CD14-positive monocyte (primary cell): ENCODE results near the gene MINDY3. TPM values are rescaled to one million over a fixed set of nuclear protein-coding genes. Genes with fewer than 3 reads are reported as not detected.
A peak's percentile ranks its signal among the peaks of the same experiment; 100 is the strongest.
"Not testable (repeated sequence)": the region's sequence is repeated elsewhere in the genome, so short reads cannot be mapped to it uniquely, and the experiment has no call there.

Experiments used
- DNase-seq, 3 donors: peaks; one replicate each; pipeline ENCODE4 v3.0.0-alpha.2; 2011 to 2022
- H2AFZ ChIP-seq: 2 replicates; pipeline ENCODE4 v1.6.0; 2012; ENCODE audit warnings: mild to moderate bottlenecking, low read depth, low read length, inconsistent platforms; ENCODE audit not compliant: insufficient read depth, poor library complexity, severe bottlenecking
- H3K27ac ChIP-seq, 2 donors: 1 replicate in 1 of 2; 2 replicates in 1 of 2; pipeline ENCODE4 v1.5.1; 2012 to 2013; ENCODE audit warnings: low read length in 2 of 2, control low read depth in 1 of 2, inconsistent platforms in 1 of 2, low read depth in 1 of 2, mild to moderate bottlenecking in 1 of 2
- H3K27me3 ChIP-seq, 2 donors: one replicate each; pipeline versions ENCODE4 v1.6.0 to v1.6.1; 2011 to 2013; ENCODE audit warnings: low read length in 2 of 2; ENCODE audit not compliant: control insufficient read depth in 2 of 2, insufficient read depth in 2 of 2
- H3K36me3 ChIP-seq, 2 donors: replicated peaks in 1 of 2; 1 replicate in 1 of 2; 2 replicates in 1 of 2; pipeline versions ENCODE4 v1.5.1 to v1.6.1; 2012 to 2013; ENCODE audit warnings: low read length in 2 of 2, control low read depth in 1 of 2, inconsistent platforms in 1 of 2, mild to moderate bottlenecking in 1 of 2; ENCODE audit not compliant: insufficient read depth in 2 of 2, control insufficient read depth in 1 of 2
- H3K4me1 ChIP-seq, 2 donors: 1 replicate in 1 of 2; 2 replicates in 1 of 2; pipeline versions ENCODE4 v1.5.1 to v1.6.1; 2012 to 2013; ENCODE audit warnings: low read length in 2 of 2, control low read depth in 1 of 2, inconsistent platforms in 1 of 2, mild to moderate bottlenecking in 1 of 2, moderate library complexity in 1 of 2; ENCODE audit not compliant: insufficient read depth in 2 of 2, control insufficient read depth in 1 of 2
- H3K4me2 ChIP-seq: replicated peaks from 2 replicates; pipeline ENCODE3; 2012; ENCODE audit warnings: low read length, moderate library complexity, mild to moderate bottlenecking; ENCODE audit not compliant: poor library complexity, severe bottlenecking; ENCODE audit errors: extremely low read depth
- H3K4me3 ChIP-seq, 3 experiments: fragments of 200-600 bp in 1 of 3; sonication (generic) in 1 of 3; replicated peaks in 1 of 3; 1 replicate in 2 of 3; 2 replicates in 1 of 3; pipeline ENCODE4 v1.5.1; 2011 to 2013; ENCODE audit warnings: low read length in 3 of 3, mild to moderate bottlenecking in 3 of 3, control low read depth in 2 of 3, low read depth in 2 of 3, inconsistent platforms in 1 of 3, moderate library complexity in 1 of 3
- H3K79me2 ChIP-seq: 2 replicates; pipeline ENCODE4 v1.6.0; 2012; ENCODE audit warnings: mild to moderate bottlenecking, control low read depth, inconsistent platforms, low read length, moderate library complexity; ENCODE audit not compliant: insufficient read depth
- H3K9ac ChIP-seq: 2 replicates; pipeline ENCODE4 v1.6.0; 2017; ENCODE audit warnings: low read length, mild to moderate bottlenecking; ENCODE audit not compliant: insufficient read depth, poor library complexity, severe bottlenecking
- H3K9me3 ChIP-seq, 2 donors: replicated peaks in 1 of 2; 1 replicate in 1 of 2; 2 replicates in 1 of 2; pipeline versions ENCODE4 v1.5.1 to v1.6.1; 2012 to 2013; ENCODE audit warnings: low read length in 2 of 2, control low read depth in 1 of 2; ENCODE audit not compliant: control insufficient read depth in 1 of 2, insufficient read depth in 1 of 2
- H4K20me1 ChIP-seq: 2 replicates; pipeline ENCODE4 v1.6.0; 2012; ENCODE audit warnings: mild to moderate bottlenecking, low read length, control low read depth, moderate library complexity; ENCODE audit not compliant: insufficient read depth
- H3K27ac Mint-ChIP-seq, 7 donors: one replicate each; pipeline ENCODE4 v1.8.0; 2020; ENCODE audit warnings: mild to moderate bottlenecking in 7 of 7, mixed read lengths in 7 of 7, moderate library complexity in 6 of 7, inconsistent platforms in 2 of 7
- H3K27me3 Mint-ChIP-seq, 3 donors: one replicate each; pipeline ENCODE4 v1.8.0; 2021 to 2022; ENCODE audit warnings: low read depth in 3 of 3, mild to moderate bottlenecking in 3 of 3, mixed read lengths in 3 of 3, moderate library complexity in 3 of 3, inconsistent platforms in 1 of 3
- H3K36me3 Mint-ChIP-seq, 2 donors: one replicate each; pipeline ENCODE4 v1.8.0; 2020; ENCODE audit warnings: mixed read lengths in 2 of 2, inconsistent platforms in 1 of 2, mild to moderate bottlenecking in 1 of 2
- H3K4me1 Mint-ChIP-seq: one replicate; pipeline ENCODE4 v1.8.0; 2020; ENCODE audit warnings: mild to moderate bottlenecking, mixed read lengths
- H3K4me3 Mint-ChIP-seq, 2 donors: one replicate each; pipeline ENCODE4 v1.8.0; 2020; ENCODE audit warnings: mild to moderate bottlenecking in 2 of 2, mixed read lengths in 2 of 2, moderate library complexity in 1 of 2
- H3K9me3 Mint-ChIP-seq, 7 donors: one replicate each; pipeline ENCODE4 v1.8.0; 2020 to 2022; ENCODE audit warnings: mixed read lengths in 7 of 7, mild to moderate bottlenecking in 6 of 7, moderate library complexity in 6 of 7, inconsistent platforms in 2 of 7
- WGBS: methylation state at CpG from one replicate; pipeline ENCODE4 v1.1.5; 2013; ENCODE audit warnings: missing lambda C conversion rate; ENCODE audit not compliant: insufficient coverage; 5-methylcytosine and 5-hydroxymethylcytosine counted together
- intact Hi-C, 2 donors: fragments of 100-400 bp; cut with micrococcal nuclease; formaldehyde crosslinking; loops; one replicate each; pipeline versions ENCODE4 v1.15.0 to v1.15.1; 2023
- polyA plus RNA-seq, 3 donors: library from polyadenylated mRNA; depleted of rRNA in 1 of 3; unstranded in 2 of 3; stranded (reverse) in 1 of 3; fragments of 300-500 nt in 2 of 3; fragments of >200 nt in 1 of 3; fragmentation: Illumina TruSeq in 2 of 3; gene quantifications; 1 replicate in 2 of 3; 2 replicates in 1 of 3; pipeline ENCODE4 v1.2.3, GENCODE V29; 2012 to 2021
- TF ChIP-seq, protein P1 (sequence below): fragments of 200-600 bp; IDR thresholded peaks from one replicate; pipeline ENCODE4 v1.8.0; 2022; ENCODE audit warnings: antibody characterized with exemption, mild to moderate bottlenecking

Gene MINDY3
- polyA plus RNA-seq, 3 donors: 2.4 to 14.8 (median 4.4) TPM

DNA sequence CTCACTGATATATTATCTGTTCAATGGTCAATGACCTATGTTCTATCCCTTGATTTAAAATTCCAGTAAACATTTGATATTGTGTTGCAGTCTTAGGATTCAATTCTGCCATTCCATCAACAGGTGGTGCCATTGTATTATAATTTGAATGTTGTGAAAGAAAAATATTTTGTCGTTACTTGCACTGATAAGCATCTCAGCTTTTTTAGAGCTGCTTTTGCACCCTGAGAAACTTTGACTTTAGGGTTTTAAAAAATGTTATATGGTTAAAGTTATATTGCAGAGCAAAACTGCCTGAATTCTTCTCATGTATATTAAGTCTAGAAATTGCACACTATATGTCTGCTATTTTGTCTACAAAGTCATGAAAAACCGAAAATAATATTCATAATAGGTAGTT lies 18.8 kb upstream of the MINDY3 start:
- Mint-ChIP-seq H3K36me3 (no peaks in the 10 kb centered on the region), H3K4me3 (no peak overlapping the region), H3K4me1 (peaks cover 10% of the 10 kb centered on the region), H3K27ac (no peak overlapping the region), H3K9me3 (peaks cover 0 to 3% (median 0%) of the 10 kb centered on the region in 7 donors), H3K27me3 (peaks cover 1 to 29% (median 11%) of the 10 kb centered on the region in 3 donors)
- Histone ChIP-seq H3K4me1 (no peaks in the 10 kb centered on the region), H4K20me1 (no peaks in the 10 kb centered on the region), H3K36me3 (no peaks in the 10 kb centered on the region), H3K27ac (no peak overlapping the region), H3K9ac (no peak overlapping the region), H3K79me2 (no peaks in the 10 kb centered on the region), H3K9me3 (no peaks in the 10 kb centered on the region), H3K27me3 (no peaks in the 10 kb centered on the region), H3K4me2 (no peak overlapping the region), H3K4me3 (no peak overlapping the region), H2AFZ (no peak overlapping the region)
- TF ChIP-seq, protein P1, sequence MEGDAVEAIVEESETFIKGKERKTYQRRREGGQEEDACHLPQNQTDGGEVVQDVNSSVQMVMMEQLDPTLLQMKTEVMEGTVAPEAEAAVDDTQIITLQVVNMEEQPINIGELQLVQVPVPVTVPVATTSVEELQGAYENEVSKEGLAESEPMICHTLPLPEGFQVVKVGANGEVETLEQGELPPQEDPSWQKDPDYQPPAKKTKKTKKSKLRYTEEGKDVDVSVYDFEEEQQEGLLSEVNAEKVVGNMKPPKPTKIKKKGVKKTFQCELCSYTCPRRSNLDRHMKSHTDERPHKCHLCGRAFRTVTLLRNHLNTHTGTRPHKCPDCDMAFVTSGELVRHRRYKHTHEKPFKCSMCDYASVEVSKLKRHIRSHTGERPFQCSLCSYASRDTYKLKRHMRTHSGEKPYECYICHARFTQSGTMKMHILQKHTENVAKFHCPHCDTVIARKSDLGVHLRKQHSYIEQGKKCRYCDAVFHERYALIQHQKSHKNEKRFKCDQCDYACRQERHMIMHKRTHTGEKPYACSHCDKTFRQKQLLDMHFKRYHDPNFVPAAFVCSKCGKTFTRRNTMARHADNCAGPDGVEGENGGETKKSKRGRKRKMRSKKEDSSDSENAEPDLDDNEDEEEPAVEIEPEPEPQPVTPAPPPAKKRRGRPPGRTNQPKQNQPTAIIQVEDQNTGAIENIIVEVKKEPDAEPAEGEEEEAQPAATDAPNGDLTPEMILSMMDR: peak; percentile 70
- intact Hi-C loops: no loop called here
- no CpG with 5 or more reads among the region's 2 CpGs for WGBS
- peak in 1 of 3 donors; percentile 16 for DNase-seq

DNA sequence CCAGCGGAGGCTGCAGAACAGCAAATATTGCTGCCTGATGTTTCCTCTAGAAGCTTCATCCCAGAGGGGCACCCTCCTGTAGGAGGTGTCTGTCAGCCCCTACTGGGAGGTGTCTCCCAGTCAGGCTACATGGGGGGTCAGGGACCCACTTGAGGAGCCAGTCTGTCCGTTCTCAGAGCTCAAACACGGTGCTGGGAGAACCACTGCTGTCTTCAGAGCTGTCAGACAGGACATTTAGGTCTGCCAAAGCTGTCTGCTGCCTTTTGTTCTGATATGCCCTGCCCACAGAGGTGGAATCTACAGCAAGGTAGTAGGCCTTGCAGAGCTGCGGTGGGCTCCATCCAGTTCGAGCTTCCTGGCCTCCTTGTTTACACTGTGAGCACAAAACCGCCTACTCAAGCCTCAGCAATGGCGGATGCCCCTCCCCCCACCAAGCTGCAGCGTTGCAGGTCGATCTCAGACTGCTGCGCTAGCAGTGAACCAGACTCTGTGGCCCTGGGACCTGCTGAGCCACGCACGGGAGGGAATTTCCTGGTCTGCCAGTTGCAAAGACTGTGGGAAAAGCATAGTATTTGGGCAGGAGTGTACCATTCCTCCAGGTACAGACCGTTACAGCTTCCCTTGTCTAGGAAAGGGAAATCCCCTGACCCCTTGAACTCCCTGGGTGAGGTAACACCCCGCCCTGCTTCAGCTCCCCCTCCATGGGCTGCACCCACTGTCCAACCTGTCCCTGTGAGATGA lies 17.7 kb upstream of the MINDY3 start:
- Mint-ChIP-seq H3K36me3 (no peaks in the 10 kb centered on the region), H3K4me1 (peaks cover 10% of the 10 kb centered on the region), H3K27me3 (peaks cover 1 to 28% (median 11%) of the 10 kb centered on the region in 3 donors), H3K27ac (no peak overlapping the region), H3K9me3 (peaks cover 0 to 9% (median 5%) of the 10 kb centered on the region in 7 donors), H3K4me3 (no peak overlapping the region)
- Histone ChIP-seq H3K9me3 (no peaks in the 10 kb centered on the region), H3K27ac (no peak overlapping the region), H3K4me1 (no peaks in the 10 kb centered on the region), H4K20me1 (no peaks in the 10 kb centered on the region), H3K79me2 (no peaks in the 10 kb centered on the region), H2AFZ (no peak overlapping the region), H3K27me3 (no peaks in the 10 kb centered on the region), H3K9ac (no peak overlapping the region), H3K4me2 (no peak overlapping the region), H3K36me3 (no peaks in the 10 kb centered on the region), H3K4me3 (no peak overlapping the region)
- 85% methylated on average over 6 of the region's 14 CpGs for WGBS
- intact Hi-C loops: no loop called here
- TF ChIP-seq, protein P1: no peak
- no peak for DNase-seq

DNA sequence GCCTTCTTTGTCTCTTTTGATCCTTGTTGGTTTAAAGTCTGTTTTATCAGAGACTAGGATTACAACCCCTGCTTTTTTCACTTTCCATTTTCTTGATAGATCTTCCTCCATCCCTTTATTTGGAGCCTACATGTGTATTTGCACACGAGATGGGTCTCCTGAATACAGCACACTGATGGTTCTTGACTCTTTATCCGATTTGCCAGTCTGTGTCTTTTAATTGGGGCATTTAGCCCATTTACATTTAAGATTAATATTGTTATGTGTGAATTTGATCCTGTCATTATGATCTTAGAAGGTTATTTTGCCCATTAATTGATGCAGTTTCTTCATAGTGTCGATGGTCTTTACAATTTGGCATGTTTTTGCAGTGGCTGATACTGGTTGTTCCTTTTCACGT lies 16.0 kb upstream of the MINDY3 start:
- Mint-ChIP-seq H3K9me3 (peaks cover 0 to 12% (median 6%) of the 10 kb centered on the region in 7 donors), H3K27me3 (peaks cover 3 to 30% (median 12%) of the 10 kb centered on the region in 3 donors)
- H3K4me2 ChIP-seq, H3K4me1 ChIP-seq, H2AFZ ChIP-seq, H3K4me1 Mint-ChIP-seq, H3K27me3 ChIP-seq, H3K27ac ChIP-seq, H3K79me2 ChIP-seq, H3K27ac Mint-ChIP-seq, H4K20me1 ChIP-seq, H3K4me3 ChIP-seq, H3K36me3 ChIP-seq, H3K36me3 Mint-ChIP-seq, H3K9ac ChIP-seq, intact Hi-C loops, DNase-seq, H3K9me3 ChIP-seq, H3K4me3 Mint-ChIP-seq: not testable (repeated sequence)
- WGBS: 83% methylated on average over 1 of the region's 4 CpGs
